ENCODE results near the gene ZFR2. TPM values are rescaled to one million over a fixed set of nuclear protein-coding genes. Genes with fewer than 3 reads are reported as not detected.
A peak's percentile ranks its signal among the peaks of the same experiment; 100 is the strongest.

Gene ZFR2
- total and polyA plus RNA-seq, 7 experiments from 2014 or later = 0.22 to 5.5 (median 1.7) TPM

GRCh38 chr19:3780786-3781304, 88.0 kb downstream of the ZFR2 start:
- DNase-seq (peak in 1 of 9 donors; percentile 25), ATAC-seq (no peak)
- H3K27me3 Mint-ChIP-seq = peaks cover 0 to 11% (median 0%) of the 10 kb centered on the region in 5 donors
- peaks cover 5 to 21% (median 21%) of the 10 kb centered on the region in 5 donors for H3K36me3 Mint-ChIP-seq
- Histone ChIP-seq H3K4me3 (ENCODE audit: low read length) (no peak overlapping the region), H3K9me3 (ENCODE audit: control insufficient read depth in 2 of 3, low read length in 3 of 3) (peaks cover 0 to 22% (median 11%) of the 10 kb centered on the region in 3 experiments), H3K27ac (ENCODE audit: low read depth, low read length) (no peak overlapping the region), H3K27me3 (ENCODE audit: control insufficient read depth in 2 of 2, insufficient read depth in 2 of 2, low read length in 2 of 2) (no peaks in the 10 kb centered on the region), H3K4me1 (ENCODE audit: control insufficient read depth in 2 of 2, insufficient read depth in 2 of 2, low read length in 2 of 2) (no peaks in the 10 kb centered on the region), H3K36me3 (ENCODE audit: control insufficient read depth in 2 of 3, insufficient read depth in 3 of 3, low read length in 3 of 3) (peaks cover 0 to 4% (median 0%) of the 10 kb centered on the region in 3 experiments)
- CTCF ChIA-PET = no interaction called here
- POLR2A ChIA-PET = interaction anchor here (0.8 kb wide), 1 partner anchor 19 kb away, joined by 3 read pairs; the partner anchor contains the start of gene MRPL54
- peak overlapping the region in 1 of 9 donors; percentile 57 for H3K27ac Mint-ChIP-seq
- H3K4me3 Mint-ChIP-seq = no peak overlapping the region
- intact Hi-C loops (cut with micrococcal nuclease) = loop anchor here in 1 of 2 donors (5.0 kb wide), 1 partner anchor 41 kb away; no protein-coding TSS in a partner anchor
- H3K4me1 Mint-ChIP-seq = peaks cover 0 to 13% (median 6%) of the 10 kb centered on the region in 7 donors
- H3K9me3 Mint-ChIP-seq = peaks cover 0 to 22% (median 15%) of the 10 kb centered on the region in 11 donors

GRCh38 chr19:3778899-3779723, 89.7 kb downstream of the ZFR2 start:
- no peak for DNase-seq
- peaks cover 0 to 22% (median 15%) of the 10 kb centered on the region in 11 donors for H3K9me3 Mint-ChIP-seq
- Histone ChIP-seq H3K4me3 (ENCODE audit: low read length) (no peak overlapping the region), H3K9me3 (ENCODE audit: control insufficient read depth in 2 of 3, low read length in 3 of 3) (peaks cover 0 to 22% (median 11%) of the 10 kb centered on the region in 3 experiments), H3K27ac (ENCODE audit: low read depth, low read length) (no peak overlapping the region), H3K36me3 (ENCODE audit: control insufficient read depth in 2 of 3, insufficient read depth in 3 of 3, low read length in 3 of 3) (peaks cover 0 to 4% (median 0%) of the 10 kb centered on the region in 3 experiments), H3K4me1 (ENCODE audit: control insufficient read depth in 2 of 2, insufficient read depth in 2 of 2, low read length in 2 of 2) (no peaks in the 10 kb centered on the region), H3K27me3 (ENCODE audit: control insufficient read depth in 2 of 2, insufficient read depth in 2 of 2, low read length in 2 of 2) (no peaks in the 10 kb centered on the region)
- peaks cover 5 to 21% (median 21%) of the 10 kb centered on the region in 5 donors for H3K36me3 Mint-ChIP-seq
- peaks cover 0 to 2% (median 0%) of the 10 kb centered on the region in 5 donors for H3K27me3 Mint-ChIP-seq
- no peak overlapping the region for H3K4me3 Mint-ChIP-seq
- no peak overlapping the region for H3K27ac Mint-ChIP-seq
- POLR2A ChIA-PET = interaction anchor here (0.6 to 1.2 kb wide), 3 partner anchors 17 to 115 kb away, joined by 3 to 4 read pairs (median 3); partner anchors contain the start of genes APBA3 and MRPL54
- peaks cover 0 to 5% (median 0%) of the 10 kb centered on the region in 7 donors for H3K4me1 Mint-ChIP-seq
- CTCF ChIA-PET = no interaction called here
- intact Hi-C loops (cut with micrococcal nuclease) = no loop called here
- ATAC-seq = no peak

GRCh38 chr19:3778104-3778867, 90.6 kb downstream of the ZFR2 start:
- peaks cover 0 to 22% (median 15%) of the 10 kb centered on the region in 11 donors for H3K9me3 Mint-ChIP-seq
- no peak overlapping the region for H3K27ac Mint-ChIP-seq
- H3K36me3 Mint-ChIP-seq = peaks cover 5 to 21% (median 20%) of the 10 kb centered on the region in 5 donors
- no peak for DNase-seq
- Histone ChIP-seq H3K9me3 (ENCODE audit: control insufficient read depth in 2 of 3, low read length in 3 of 3) (peaks cover 0 to 22% (median 11%) of the 10 kb centered on the region in 3 experiments), H3K27ac (ENCODE audit: low read depth, low read length) (no peak overlapping the region), H3K36me3 (ENCODE audit: control insufficient read depth in 2 of 3, insufficient read depth in 3 of 3, low read length in 3 of 3) (peaks cover 0 to 4% (median 0%) of the 10 kb centered on the region in 3 experiments), H3K4me1 (ENCODE audit: control insufficient read depth in 2 of 2, insufficient read depth in 2 of 2, low read length in 2 of 2) (no peaks in the 10 kb centered on the region), H3K27me3 (ENCODE audit: control insufficient read depth in 2 of 2, insufficient read depth in 2 of 2, low read length in 2 of 2) (no peaks in the 10 kb centered on the region), H3K4me3 (ENCODE audit: low read length) (no peak overlapping the region)
- ChIA-PET CTCF (no interaction called here), POLR2A (interaction anchor here (0.6 to 1.2 kb wide), 3 partner anchors 16 to 114 kb away, joined by 3 to 4 read pairs (median 3); partner anchors contain the start of genes APBA3 and MRPL54)
- H3K27me3 Mint-ChIP-seq = no peaks in the 10 kb centered on the region
- peaks cover 0 to 5% (median 0%) of the 10 kb centered on the region in 7 donors for H3K4me1 Mint-ChIP-seq
- intact Hi-C loops (cut with micrococcal nuclease) = no loop called here
- H3K4me3 Mint-ChIP-seq = no peak overlapping the region
- ATAC-seq = no peak

DNA sequence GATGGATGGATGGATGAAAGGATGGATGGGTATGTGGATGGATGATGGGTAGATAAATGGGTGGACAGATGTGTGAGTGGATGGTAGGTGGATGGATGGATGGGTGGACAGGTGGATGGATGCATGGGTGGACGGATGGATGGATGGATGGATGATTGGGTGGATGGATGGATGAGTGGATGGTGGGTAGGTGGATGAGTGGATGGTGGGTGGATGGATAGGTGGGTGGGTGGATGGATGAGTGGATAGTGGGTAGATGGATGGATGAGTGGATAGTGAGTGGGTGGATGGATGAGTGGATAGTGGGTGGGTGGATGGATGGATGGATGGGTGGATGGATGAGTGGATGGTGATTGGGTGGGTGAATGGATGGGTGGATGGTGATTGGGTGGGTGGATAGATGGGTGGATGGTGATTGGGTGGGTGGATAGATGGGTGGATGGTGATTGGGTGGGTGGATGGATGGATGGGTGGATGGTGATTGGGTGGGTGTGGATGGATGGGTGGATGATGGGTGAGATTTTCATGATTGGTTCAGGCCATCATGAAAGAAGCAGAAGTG, 92.3 kb downstream of the ZFR2 start:
- Histone ChIP-seq H3K9me3 (ENCODE audit: control insufficient read depth in 2 of 3, low read length in 3 of 3) (peaks cover 0 to 7% (median 2%) of the 10 kb centered on the region in 3 experiments), H3K27ac (ENCODE audit: low read depth, low read length) (no peak overlapping the region), H3K4me1 (ENCODE audit: control insufficient read depth in 2 of 2, insufficient read depth in 2 of 2, low read length in 2 of 2) (no peaks in the 10 kb centered on the region), H3K36me3 (ENCODE audit: control insufficient read depth in 2 of 3, insufficient read depth in 3 of 3, low read length in 3 of 3) (no peaks in the 10 kb centered on the region), H3K27me3 (ENCODE audit: control insufficient read depth in 2 of 2, insufficient read depth in 2 of 2, low read length in 2 of 2) (no peaks in the 10 kb centered on the region), H3K4me3 (ENCODE audit: low read length) (no peak overlapping the region)
- ATAC-seq (no peak), DNase-seq (no peak)
- Mint-ChIP-seq H3K4me3 (no peak overlapping the region), H3K27me3 (no peaks in the 10 kb centered on the region), H3K36me3 (peaks cover 0 to 7% (median 7%) of the 10 kb centered on the region in 5 donors), H3K9me3 (peaks cover 0 to 9% (median 6%) of the 10 kb centered on the region in 11 donors), H3K4me1 (peaks cover 0 to 5% (median 0%) of the 10 kb centered on the region in 7 donors), H3K27ac (no peak overlapping the region)
- intact Hi-C loops (cut with micrococcal nuclease) = no loop called here
- POLR2A ChIA-PET = no interaction called here
- CTCF ChIA-PET = no interaction called here

GRCh38 chr19:3775831-3776230, 93.0 kb downstream of the ZFR2 start:
- Mint-ChIP-seq H3K4me1 (peaks cover 0 to 8% (median 0%) of the 10 kb centered on the region in 7 donors), H3K27ac (no peak overlapping the region), H3K4me3 (no peak overlapping the region), H3K27me3 (no peaks in the 10 kb centered on the region), H3K9me3 (peaks cover 0 to 4% (median under 1%) of the 10 kb centered on the region in 11 donors), H3K36me3 (peaks cover 0 to 2% (median under 1%) of the 10 kb centered on the region in 5 donors)
- no peak overlapping the region for H3K27ac ChIP-seq (ENCODE audit: low read depth, low read length)
- H3K36me3 ChIP-seq (ENCODE audit: control insufficient read depth in 2 of 3, insufficient read depth in 3 of 3, low read length in 3 of 3) = no peaks in the 10 kb centered on the region
- POLR2A ChIA-PET = no interaction called here
- H3K9me3 ChIP-seq (ENCODE audit: control insufficient read depth in 2 of 3, low read length in 3 of 3) = no peaks in the 10 kb centered on the region
- DNase-seq (no peak), ATAC-seq (no peak)
- intact Hi-C loops (cut with micrococcal nuclease) = no loop called here
- CTCF ChIA-PET = no interaction called here
- no peak overlapping the region for H3K4me3 ChIP-seq (ENCODE audit: low read length)
- no peaks in the 10 kb centered on the region for H3K27me3 ChIP-seq (ENCODE audit: control insufficient read depth in 2 of 2, insufficient read depth in 2 of 2, low read length in 2 of 2)
- H3K4me1 ChIP-seq (ENCODE audit: control insufficient read depth in 2 of 2, insufficient read depth in 2 of 2, low read length in 2 of 2) = no peaks in the 10 kb centered on the region

DNA sequence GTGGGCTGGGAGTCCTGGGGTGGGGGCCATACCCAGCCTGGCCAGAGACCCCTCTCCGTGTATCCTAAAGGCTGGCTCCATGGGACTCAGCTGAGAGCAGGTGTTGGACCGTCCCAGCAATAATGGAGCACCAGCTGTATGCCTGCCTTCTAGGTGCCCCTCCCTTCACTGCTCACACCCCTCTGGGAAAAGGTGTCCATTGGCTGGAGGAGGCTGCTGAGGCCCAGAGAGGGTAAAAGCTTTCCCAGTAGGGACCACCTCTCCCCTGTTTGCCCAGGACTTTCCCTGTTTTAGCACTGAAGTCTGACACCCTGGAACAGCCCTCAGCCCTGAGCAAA, 93.5 kb downstream of the ZFR2 start:
- Histone ChIP-seq H3K27ac (ENCODE audit: low read depth, low read length) (no peak overlapping the region), H3K27me3 (ENCODE audit: control insufficient read depth in 2 of 2, insufficient read depth in 2 of 2, low read length in 2 of 2) (no peaks in the 10 kb centered on the region), H3K4me3 (ENCODE audit: low read length) (no peak overlapping the region), H3K4me1 (ENCODE audit: control insufficient read depth in 2 of 2, insufficient read depth in 2 of 2, low read length in 2 of 2) (no peaks in the 10 kb centered on the region), H3K9me3 (ENCODE audit: control insufficient read depth in 2 of 3, low read length in 3 of 3) (no peaks in the 10 kb centered on the region), H3K36me3 (ENCODE audit: control insufficient read depth in 2 of 3, insufficient read depth in 3 of 3, low read length in 3 of 3) (no peaks in the 10 kb centered on the region)
- Mint-ChIP-seq H3K4me3 (no peak overlapping the region), H3K4me1 (peaks cover 0 to 8% (median 0%) of the 10 kb centered on the region in 7 donors), H3K9me3 (peaks cover 0 to 4% (median 0%) of the 10 kb centered on the region in 11 donors), H3K36me3 (peaks cover 0 to 1% (median 0%) of the 10 kb centered on the region in 5 donors), H3K27ac (no peak overlapping the region), H3K27me3 (no peaks in the 10 kb centered on the region)
- no peak for DNase-seq
- ChIA-PET POLR2A (interaction anchor here (0.6 kb wide), 2 partner anchors 11 to 592 kb away, joined by 3 to 4 read pairs; no protein-coding TSS in a partner anchor), CTCF (no interaction called here)
- no peak for ATAC-seq
- intact Hi-C loops (cut with micrococcal nuclease) = no loop called here
